Effector CD4-positive, alpha-beta T cell (primary cell): ENCODE measurements around the gene SHISAL1.

ENCODE experiments used
- DNase-seq: peaks from one replicate; pipeline ENCODE4 v3.0.0-alpha.2; 2020

Gene SHISAL1

GRCh38 chr22:44276706-44277356 lies 35.9 kb downstream of the SHISAL1 start:
- no peak for DNase-seq

- DNase-seq: no peak
These were observed 36.7 kb downstream of the SHISAL1 start for GRCh38 chr22:44276041-44276440.

DNA sequence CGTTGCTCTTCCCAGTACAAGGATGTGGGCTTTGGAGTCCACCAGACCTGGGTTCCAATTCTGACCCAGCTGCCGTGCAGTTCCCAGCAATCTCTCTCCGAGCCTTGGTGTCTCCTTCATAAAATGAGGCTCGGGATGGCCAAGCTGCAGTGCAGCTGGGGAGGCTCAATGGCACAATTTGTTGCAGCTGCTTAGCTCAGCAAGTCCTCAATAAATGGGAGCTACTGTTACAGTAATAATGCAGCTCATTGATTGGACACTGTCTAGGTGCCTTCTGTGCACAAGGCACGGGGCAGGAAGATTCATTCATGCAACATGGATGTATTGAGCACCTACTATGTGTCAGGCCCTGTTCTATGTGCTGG lies 37.1 kb downstream of the SHISAL1 start:
- no peak for DNase-seq

GRCh38 chr22:44274918-44275630 lies 37.7 kb downstream of the SHISAL1 start:
- DNase-seq: no peak

DNA sequence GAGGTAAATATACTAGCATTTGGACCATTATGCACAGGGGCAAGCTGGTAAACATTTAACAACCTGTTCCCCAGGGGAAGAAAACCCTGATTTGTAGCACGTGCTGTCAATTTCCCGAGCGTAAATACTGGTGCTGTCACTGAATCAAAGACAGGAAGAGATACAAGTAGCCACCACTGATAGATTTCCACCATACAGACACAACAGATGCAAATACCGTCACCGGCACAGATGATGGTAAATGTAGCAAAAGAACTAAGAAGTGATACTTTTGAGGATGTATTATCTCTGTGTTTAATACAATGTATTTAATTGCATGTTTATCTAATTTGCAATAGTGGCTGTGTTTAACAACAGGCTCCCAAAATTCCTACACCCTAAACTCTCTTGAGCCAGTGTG lies 39.6 kb downstream of the SHISAL1 start:
- no peak for DNase-seq

GRCh38 chr22:44272401-44272771 lies 40.4 kb downstream of the SHISAL1 start:
- no peak for DNase-seq

- DNase-seq: no peak
These were observed 40.9 kb downstream of the SHISAL1 start for GRCh38 chr22:44271732-44272400.

DNA sequence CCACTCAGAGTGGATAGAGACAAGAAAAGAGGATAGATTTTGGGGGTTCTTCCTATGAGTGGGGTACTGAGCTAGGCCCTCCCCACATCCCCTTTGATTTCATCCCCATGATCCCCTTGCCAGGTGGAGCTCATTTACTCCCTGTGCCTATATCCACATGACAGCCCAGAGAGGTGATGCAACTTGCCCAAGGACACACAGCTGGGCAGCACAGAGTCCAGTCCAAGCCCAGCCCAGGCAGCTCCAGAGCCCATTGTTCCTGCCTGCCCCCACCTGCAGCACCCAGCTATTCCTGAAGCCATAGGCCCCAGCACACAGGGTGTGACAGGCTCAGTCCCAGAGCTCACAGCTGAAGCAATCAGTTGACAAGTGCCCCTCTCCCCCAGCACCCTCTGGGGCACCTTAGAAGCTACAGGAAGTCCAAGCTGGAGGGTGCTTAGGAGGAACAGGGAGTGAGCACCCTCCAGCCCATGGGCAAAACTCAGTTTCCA lies 41.7 kb downstream of the SHISAL1 start:
- DNase-seq: no peak

DNA sequence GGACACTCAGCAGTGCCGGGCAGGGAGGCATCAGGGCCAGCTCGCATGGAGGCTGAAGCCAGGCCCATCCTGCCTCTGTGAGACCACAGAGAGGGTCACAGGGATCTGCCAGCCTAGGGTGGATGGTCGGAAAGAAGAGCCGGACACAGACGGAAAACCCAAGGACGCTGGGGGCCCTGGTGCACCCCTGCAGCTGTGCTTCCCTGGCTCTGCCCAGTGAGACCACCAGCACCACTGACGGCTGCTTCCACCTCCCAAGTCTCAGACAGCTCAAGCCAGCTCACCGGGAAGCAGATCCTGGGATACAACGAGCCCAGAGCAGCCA lies 42.2 kb downstream of the SHISAL1 start:
- no peak for DNase-seq

DNA sequence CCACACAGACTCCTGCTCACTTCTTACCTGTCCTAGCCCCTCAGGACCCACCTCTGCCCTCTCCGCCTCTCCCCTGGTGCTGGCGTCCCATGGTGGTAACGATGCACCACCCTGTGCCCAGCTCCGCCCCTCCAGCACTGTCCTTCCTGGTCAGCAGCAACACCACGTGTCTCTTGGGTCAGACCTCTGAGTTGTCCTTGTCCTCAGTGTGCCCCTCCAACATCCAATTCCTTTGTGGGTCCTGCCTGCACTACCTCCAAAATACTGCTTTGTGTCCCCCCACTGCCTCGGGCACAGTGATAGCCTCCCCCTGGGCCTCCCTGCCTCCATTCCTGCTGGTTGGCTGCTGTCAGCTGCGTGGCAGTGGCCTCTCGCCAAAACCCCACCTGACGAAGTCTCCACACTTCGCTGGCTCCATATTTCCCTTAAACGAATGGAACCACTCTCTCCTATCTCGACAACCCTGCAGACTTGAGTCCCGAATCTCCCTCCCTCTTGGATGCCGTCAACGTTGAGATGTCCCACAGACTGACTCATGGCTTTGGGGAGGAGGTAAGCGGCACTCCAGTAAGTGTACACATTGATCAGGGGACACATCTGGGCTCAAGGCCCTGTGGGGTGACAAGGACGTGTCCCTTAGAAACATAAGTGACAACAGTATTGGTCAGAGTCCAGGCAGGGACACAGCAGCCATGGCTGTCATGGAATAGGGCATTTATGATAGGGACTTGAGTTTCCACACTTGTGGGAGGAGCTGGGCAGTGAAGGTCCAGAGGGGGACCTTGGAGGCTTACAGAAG lies 42.8 kb downstream of the SHISAL1 start:
- DNase-seq: no peak

GRCh38 chr22:44269117-44269498 lies 43.6 kb downstream of the SHISAL1 start:
- no peak for DNase-seq

DNA sequence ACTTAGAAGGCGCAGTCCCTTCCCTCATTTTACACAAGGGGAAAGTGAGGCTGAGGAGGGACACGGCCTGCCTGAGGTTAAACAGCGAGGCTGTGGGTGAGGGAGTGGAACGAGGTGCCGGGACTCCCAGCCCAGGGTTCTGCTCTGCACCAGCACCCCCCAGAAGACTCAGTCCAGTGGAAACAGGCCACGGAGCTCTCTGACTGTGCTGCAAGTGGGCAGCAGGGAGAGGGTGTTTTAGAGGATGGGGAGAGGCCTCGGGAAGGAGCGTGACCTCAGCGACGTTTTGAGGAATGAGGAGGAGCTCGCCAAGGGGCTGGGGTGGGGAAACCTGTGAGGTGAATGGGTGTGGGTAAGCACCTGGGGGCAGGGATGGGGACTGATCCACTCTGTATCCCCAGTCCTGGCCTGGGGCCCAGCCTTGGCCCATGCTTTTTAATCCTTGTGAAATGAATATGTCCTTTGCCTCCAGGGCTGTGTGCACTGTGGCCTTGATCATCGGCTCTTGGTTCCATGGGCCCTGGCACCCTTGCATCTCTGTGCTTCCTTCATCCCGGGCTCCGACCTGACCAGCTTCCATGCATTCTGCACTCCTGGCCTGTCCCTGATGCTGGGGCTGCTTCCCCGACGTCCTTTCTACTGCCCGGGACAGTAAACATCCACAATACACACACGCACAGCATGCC lies 44.2 kb downstream of the SHISAL1 start:
- no peak for DNase-seq

- DNase-seq: no peak
These were observed 44.9 kb downstream of the SHISAL1 start for GRCh38 chr22:44267856-44268255.

- DNase-seq: no peak
These were observed 45.7 kb downstream of the SHISAL1 start for GRCh38 chr22:44266796-44267760.

DNA sequence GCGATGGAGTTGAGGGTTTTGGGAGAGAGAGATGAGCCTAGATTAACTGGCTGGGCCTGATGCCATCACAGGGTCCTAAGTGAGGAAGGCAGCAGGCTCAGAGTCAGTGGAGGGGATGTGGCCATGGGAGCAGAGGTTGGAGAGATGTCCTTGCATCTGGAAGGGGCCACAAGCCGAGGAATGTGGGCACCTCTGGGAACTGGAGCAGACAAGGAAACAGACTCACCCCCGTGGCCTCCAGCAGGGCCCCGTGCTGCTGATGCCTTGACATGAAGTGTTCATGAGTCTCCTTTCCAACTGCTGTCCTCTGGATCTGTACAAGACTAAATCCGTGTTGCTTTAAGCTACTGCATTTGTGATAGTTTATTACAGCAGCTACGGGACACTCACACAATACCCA lies 49.2 kb downstream of the SHISAL1 start:
- no peak for DNase-seq

- DNase-seq: no peak
These were observed 50.7 kb downstream of the SHISAL1 start for GRCh38 chr22:44261861-44262595.

DNA sequence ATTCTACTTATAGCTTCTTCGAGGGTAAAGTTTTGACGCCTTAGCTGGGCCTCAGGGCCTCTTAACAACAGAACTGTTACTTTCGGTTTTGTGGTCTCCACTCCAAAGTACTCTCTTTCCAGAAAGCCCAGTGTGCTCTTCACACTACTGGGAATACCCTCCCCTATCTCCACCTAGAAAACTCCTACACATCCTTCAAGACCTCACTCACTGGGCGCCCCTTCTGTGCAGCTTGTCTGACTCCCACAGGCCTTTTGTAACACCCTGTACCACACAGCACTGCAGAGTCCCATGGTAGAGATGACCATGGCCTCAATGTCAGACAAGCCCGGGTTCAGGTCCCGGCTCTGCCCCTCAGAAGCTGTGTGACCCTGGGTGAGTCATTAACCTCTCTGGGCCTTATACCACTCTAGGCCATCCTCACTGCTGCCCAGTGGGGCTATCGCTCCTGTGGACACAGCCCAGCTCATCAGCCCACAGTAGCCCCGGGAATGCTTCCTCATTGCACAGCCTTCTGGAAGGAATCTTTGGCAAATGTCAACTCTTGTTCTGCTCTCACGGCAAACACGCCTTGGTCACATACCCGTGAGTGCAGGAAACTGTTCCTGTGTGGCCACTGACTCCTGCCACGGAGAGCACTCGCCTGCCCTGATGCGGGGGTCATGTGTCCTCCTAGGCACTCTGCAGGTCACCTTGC lies 51.4 kb downstream of the SHISAL1 start:
- DNase-seq: no peak

- no peak for DNase-seq
These were observed 52.3 kb downstream of the SHISAL1 start for GRCh38 chr22:44260216-44261035.
